IPS-15b (cell line): Measurements from ENCODE around the gene ZNF160.
"Not testable (repeated sequence)": the region's sequence is repeated elsewhere in the genome, so short reads cannot be mapped to it uniquely, and the experiment has no call there.

Experiments
- H3K27me3 ChIP-seq: one replicate; pipeline ENCODE4 v1.6.1; 2013; ENCODE audit warnings: low read length; ENCODE audit not compliant: control insufficient read depth, insufficient read depth
- H3K36me3 ChIP-seq: one replicate; pipeline ENCODE4 v1.6.1; 2013; ENCODE audit warnings: low read length; ENCODE audit not compliant: control insufficient read depth, insufficient read depth
- H3K4me1 ChIP-seq: one replicate; pipeline ENCODE4 v1.6.1; 2013; ENCODE audit warnings: mild to moderate bottlenecking, low read length; ENCODE audit not compliant: control insufficient read depth, insufficient read depth
- H3K4me3 ChIP-seq: one replicate; pipeline ENCODE4 v1.5.1; 2013; ENCODE audit warnings: low read depth, low read length
- H3K9ac ChIP-seq: one replicate; pipeline ENCODE4 v1.6.1; 2013; ENCODE audit warnings: low read depth, mild to moderate bottlenecking, low read length
- H3K9me3 ChIP-seq: one replicate; pipeline ENCODE4 v1.6.1; 2013; ENCODE audit warnings: mild to moderate bottlenecking, low read length; ENCODE audit not compliant: control insufficient read depth, insufficient read depth

ZNF160 gene

GRCh38 chr19:53109527-53109926 is 6.3 kb upstream of the ZNF160 start:
- no peaks in the 10 kb centered on the region for H3K9me3 ChIP-seq
- H3K4me1 ChIP-seq, result no peaks in the 10 kb centered on the region
- H3K36me3 ChIP-seq, result peaks cover 12% of the 10 kb centered on the region
- no peak overlapping the region for H3K9ac ChIP-seq
- no peaks in the 10 kb centered on the region for H3K27me3 ChIP-seq
- H3K4me3 ChIP-seq, result no peak overlapping the region

DNA sequence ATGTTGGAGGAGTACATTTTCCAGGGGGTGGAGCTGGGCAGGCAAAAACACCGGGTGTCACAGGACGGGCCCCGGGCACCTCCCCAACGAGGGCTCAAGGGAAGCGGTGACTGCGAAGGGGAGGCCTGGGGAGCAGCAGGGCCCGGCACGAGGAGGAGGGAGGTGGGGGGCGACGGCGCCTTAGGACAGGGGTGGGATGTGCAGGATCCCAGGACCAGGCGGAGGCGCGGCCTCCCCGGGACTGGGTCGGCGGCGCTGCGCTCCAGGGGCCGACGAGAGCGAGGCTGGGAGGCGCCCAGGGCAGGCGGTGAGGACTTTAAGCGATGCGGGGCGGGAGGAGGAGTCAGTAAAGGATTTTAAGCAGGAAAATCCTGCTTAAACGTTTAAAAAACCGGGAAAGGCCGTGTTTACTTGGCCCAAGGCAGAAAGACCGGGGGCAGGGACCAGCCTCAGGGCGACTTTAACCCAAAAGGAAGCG is 427 bp downstream of the ZNF160 start:
- peak overlapping the region; percentile 95 for H3K4me3 ChIP-seq

DNA sequence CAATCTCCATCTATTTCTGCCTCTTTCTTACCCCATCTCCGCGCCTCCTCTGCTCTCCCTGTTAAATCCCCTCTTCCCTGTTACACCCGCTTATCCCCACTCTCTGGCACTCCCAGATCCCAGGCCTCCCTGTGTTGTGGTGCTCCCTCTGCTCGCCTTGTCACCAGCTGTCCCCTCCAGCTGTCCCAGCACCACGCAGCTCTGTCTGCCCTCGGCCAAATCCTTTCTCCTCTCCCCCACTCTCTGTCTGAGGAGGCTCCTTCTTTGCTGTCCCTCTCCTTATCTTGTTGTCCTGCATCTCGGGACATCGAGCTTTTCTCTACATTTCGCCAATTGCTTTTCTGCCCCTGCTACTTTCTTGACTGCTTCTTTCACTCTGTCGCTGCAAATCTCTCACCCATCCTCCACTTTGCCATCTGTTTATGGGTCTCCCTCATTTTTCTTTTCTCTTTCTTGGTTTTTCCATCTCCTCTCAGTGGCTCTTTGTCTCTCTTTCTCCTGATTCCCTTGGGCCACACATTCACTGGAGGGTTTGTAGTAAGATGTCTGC is 941 bp downstream of the ZNF160 start:
- H3K4me3 ChIP-seq, result peak overlapping the region; percentile 95
- H3K4me1 ChIP-seq, result peaks cover 3% of the 10 kb centered on the region
- no peak overlapping the region for H3K9ac ChIP-seq
- H3K9me3 ChIP-seq, result no peaks in the 10 kb centered on the region
- H3K36me3 ChIP-seq, result no peaks in the 10 kb centered on the region
- no peaks in the 10 kb centered on the region for H3K27me3 ChIP-seq

More for the DNA sequence above, 427 bp downstream of the ZNF160 start:
- H3K9me3 ChIP-seq, result no peaks in the 10 kb centered on the region
- H3K27me3 ChIP-seq, result no peaks in the 10 kb centered on the region
- H3K9ac ChIP-seq, result peak overlapping the region; percentile 91
- H3K4me1 ChIP-seq, result peaks cover 3% of the 10 kb centered on the region
- no peaks in the 10 kb centered on the region for H3K36me3 ChIP-seq

- H3K4me1 ChIP-seq, result peaks cover 3% of the 10 kb centered on the region
- H3K9ac ChIP-seq, result no peak overlapping the region
- no peaks in the 10 kb centered on the region for H3K36me3 ChIP-seq
- peak overlapping the region; percentile 95 for H3K4me3 ChIP-seq
- H3K9me3 ChIP-seq, result no peaks in the 10 kb centered on the region
- no peaks in the 10 kb centered on the region for H3K27me3 ChIP-seq
Measured at GRCh38 chr19:53101518-53101917, 1.7 kb downstream of the ZNF160 start.

DNA sequence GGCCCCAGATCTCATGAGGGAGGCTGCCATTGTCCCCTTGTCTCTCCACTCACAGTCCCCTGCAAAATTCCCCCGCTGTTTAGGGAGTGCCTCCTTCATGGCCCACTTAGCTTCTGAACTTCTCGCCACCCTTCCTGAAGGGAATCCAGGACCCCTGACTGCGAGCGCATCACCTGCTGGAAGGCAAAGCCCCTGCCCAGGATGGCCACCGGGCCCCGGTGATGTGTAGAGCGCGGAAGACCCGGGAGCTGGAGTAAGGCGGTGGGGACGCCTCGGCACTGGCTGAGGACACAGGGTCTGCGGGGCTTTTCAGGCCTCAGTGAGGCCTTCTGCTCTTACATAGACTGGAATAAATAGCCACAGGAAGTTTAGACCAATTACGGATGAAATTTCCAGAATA is 4.7 kb downstream of the ZNF160 start:
- not testable (repeated sequence) for H3K9ac ChIP-seq, H3K36me3 ChIP-seq, H3K27me3 ChIP-seq, H3K4me1 ChIP-seq, H3K9me3 ChIP-seq, H3K4me3 ChIP-seq

GRCh38 chr19:53096982-53097690 is 6.1 kb downstream of the ZNF160 start:
- H3K36me3 ChIP-seq, H3K4me3 ChIP-seq, H3K4me1 ChIP-seq, H3K9ac ChIP-seq, H3K9me3 ChIP-seq, H3K27me3 ChIP-seq: not testable (repeated sequence)

- H3K9ac ChIP-seq, H3K4me3 ChIP-seq, H3K4me1 ChIP-seq, H3K9me3 ChIP-seq, H3K27me3 ChIP-seq, H3K36me3 ChIP-seq: not testable (repeated sequence)
Measured at GRCh38 chr19:53096579-53096978, 6.6 kb downstream of the ZNF160 start.

GRCh38 chr19:53094754-53095575 is 8.3 kb downstream of the ZNF160 start:
- H3K9ac ChIP-seq, result no peak overlapping the region
- no peaks in the 10 kb centered on the region for H3K27me3 ChIP-seq
- peaks cover 3% of the 10 kb centered on the region for H3K36me3 ChIP-seq
- no peaks in the 10 kb centered on the region for H3K9me3 ChIP-seq
- peak overlapping the region; percentile 42 for H3K4me3 ChIP-seq
- H3K4me1 ChIP-seq, result peaks cover 7% of the 10 kb centered on the region

GRCh38 chr19:53092723-53093122 is 10.5 kb downstream of the ZNF160 start:
- H3K9ac ChIP-seq, result no peak overlapping the region
- H3K9me3 ChIP-seq, result no peaks in the 10 kb centered on the region
- H3K36me3 ChIP-seq, result peaks cover 3% of the 10 kb centered on the region
- no peaks in the 10 kb centered on the region for H3K27me3 ChIP-seq
- no peak overlapping the region for H3K4me3 ChIP-seq
- H3K4me1 ChIP-seq, result peaks cover 7% of the 10 kb centered on the region

- Histone ChIP-seq H3K36me3 (peaks cover 6% of the 10 kb centered on the region), H3K9ac (no peak overlapping the region), H3K4me3 (no peak overlapping the region), H3K4me1 (peaks cover 7% of the 10 kb centered on the region), H3K9me3 (no peaks in the 10 kb centered on the region), H3K27me3 (no peaks in the 10 kb centered on the region)
Measured at GRCh38 chr19:53091413-53092254, 11.6 kb downstream of the ZNF160 start.

GRCh38 chr19:53088091-53088490 is 15.1 kb downstream of the ZNF160 start:
- no peaks in the 10 kb centered on the region for H3K27me3 ChIP-seq
- no peak overlapping the region for H3K4me3 ChIP-seq
- no peaks in the 10 kb centered on the region for H3K9me3 ChIP-seq
- peaks cover 25% of the 10 kb centered on the region for H3K36me3 ChIP-seq
- H3K4me1 ChIP-seq, result peaks cover 4% of the 10 kb centered on the region
- H3K9ac ChIP-seq, result no peak overlapping the region
